NOMO-1 treated with DMSO at 0.1 percent for 48 hours (cell line): ENCODE results near the gene ADSL.
"Not testable (repeated sequence)": the region's sequence is repeated elsewhere in the genome, so short reads cannot be mapped to it uniquely, and the experiment has no call there.

Experiments used
- DNase-seq: peaks from one replicate; lab custom pipeline; 2025; ENCODE audit not compliant: unreplicated experiment; lab: John Stamatoyannopoulos, UW

ADSL gene

GRCh38 chr22:40367342-40367741, 21.0 kb downstream of the ADSL start:
- DNase-seq: no peak

GRCh38 chr22:40368016-40368415, 21.7 kb downstream of the ADSL start:
- DNase-seq: no peak

- DNase-seq: no peak
Measured at GRCh38 chr22:40368836-40369235, 22.5 kb downstream of the ADSL start.

GRCh38 chr22:40374567-40374966, 28.3 kb downstream of the ADSL start:
- DNase-seq: no peak

- DNase-seq: no peak
Measured at GRCh38 chr22:40376149-40376548, 29.8 kb downstream of the ADSL start.

- DNase-seq: no peak
Measured at GRCh38 chr22:40377931-40378330, 31.6 kb downstream of the ADSL start.

GRCh38 chr22:40378448-40378847, 32.1 kb downstream of the ADSL start:
- not testable (repeated sequence) for DNase-seq

- no peak for DNase-seq
Measured at GRCh38 chr22:40381461-40381860, 35.2 kb downstream of the ADSL start.

GRCh38 chr22:40383905-40384304, 37.6 kb downstream of the ADSL start:
- no peak for DNase-seq

GRCh38 chr22:40385036-40385782, 38.9 kb downstream of the ADSL start:
- DNase-seq: peak; percentile 88

- no peak for DNase-seq
Measured at GRCh38 chr22:40387746-40388145, 41.4 kb downstream of the ADSL start.

GRCh38 chr22:40388231-40388630, 41.9 kb downstream of the ADSL start:
- no peak for DNase-seq

- DNase-seq: no peak
Measured at GRCh38 chr22:40391417-40391816, 45.1 kb downstream of the ADSL start.

- DNase-seq: no peak
Measured at GRCh38 chr22:40392618-40393017, 46.3 kb downstream of the ADSL start.

GRCh38 chr22:40394607-40395006, 48.3 kb downstream of the ADSL start:
- DNase-seq: no peak

- no peak for DNase-seq
Measured at GRCh38 chr22:40395607-40396006, 49.3 kb downstream of the ADSL start.

- no peak for DNase-seq
Measured at GRCh38 chr22:40396882-40397281, 50.6 kb downstream of the ADSL start.

GRCh38 chr22:40397396-40397795, 51.1 kb downstream of the ADSL start:
- DNase-seq: no peak

- no peak for DNase-seq
Measured at GRCh38 chr22:40399621-40400020, 53.3 kb downstream of the ADSL start.

GRCh38 chr22:40400159-40400558, 53.9 kb downstream of the ADSL start:
- DNase-seq: peak; percentile 92

GRCh38 chr22:40401532-40401931, 55.2 kb downstream of the ADSL start:
- no peak for DNase-seq

- DNase-seq: no peak
Measured at GRCh38 chr22:40401981-40402406, 55.7 kb downstream of the ADSL start.

- DNase-seq: no peak
Measured at GRCh38 chr22:40403141-40403540, 56.8 kb downstream of the ADSL start.
